HG03439 (cell line): ENCODE data around the gene DCST1.

ENCODE experiments used
- ATAC-seq: cut with Tn5 transposase; IDR thresholded peaks from one replicate; pipeline ENCODE4 v1.9.1; 2021; ENCODE audit warnings: mild to moderate bottlenecking, moderate library complexity; ENCODE audit not compliant: unreplicated experiment

Gene DCST1

DNA sequence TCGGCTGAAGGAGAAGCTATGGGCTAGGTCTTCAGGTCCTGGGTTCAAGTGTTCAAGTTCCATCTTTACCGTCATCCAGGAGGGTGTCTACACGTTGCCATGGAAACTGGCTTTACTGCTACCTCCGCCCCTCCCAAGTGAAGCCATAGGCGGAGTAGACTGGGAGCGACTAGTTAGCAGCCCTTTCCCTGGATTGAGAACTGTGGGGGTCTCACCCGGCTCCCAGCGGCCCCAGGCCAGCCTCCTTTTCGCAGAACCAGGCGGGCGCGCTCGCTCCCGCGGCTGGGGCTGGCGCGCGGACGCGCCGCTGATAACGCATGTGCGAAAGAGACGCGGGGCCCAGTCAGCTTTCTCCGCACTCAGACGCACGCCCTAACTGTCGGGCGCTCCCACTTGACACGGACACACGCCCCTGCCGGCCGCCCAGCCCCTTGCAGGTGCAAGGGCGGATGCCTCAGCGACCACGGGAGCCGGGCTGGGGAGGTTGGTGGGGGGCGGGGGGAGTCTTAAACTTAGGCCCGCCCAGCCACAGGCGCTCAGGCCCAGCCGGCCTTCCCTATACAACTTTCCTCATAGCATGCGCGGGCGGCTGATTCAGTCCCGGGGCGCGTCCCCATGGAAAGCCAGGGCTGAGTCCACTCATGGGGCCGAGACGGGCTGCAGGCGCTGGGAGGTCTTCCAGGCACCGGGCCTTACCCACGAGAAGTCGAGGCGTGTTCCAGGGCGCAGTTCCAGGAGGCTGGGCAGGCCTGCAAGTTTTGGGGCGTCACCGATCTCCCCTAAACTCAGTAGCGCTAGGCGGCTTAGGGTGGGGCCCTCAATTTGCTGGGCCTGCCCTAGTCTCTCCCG, 37.3 kb downstream of the DCST1 start:
- peak; percentile 63 for ATAC-seq

DNA sequence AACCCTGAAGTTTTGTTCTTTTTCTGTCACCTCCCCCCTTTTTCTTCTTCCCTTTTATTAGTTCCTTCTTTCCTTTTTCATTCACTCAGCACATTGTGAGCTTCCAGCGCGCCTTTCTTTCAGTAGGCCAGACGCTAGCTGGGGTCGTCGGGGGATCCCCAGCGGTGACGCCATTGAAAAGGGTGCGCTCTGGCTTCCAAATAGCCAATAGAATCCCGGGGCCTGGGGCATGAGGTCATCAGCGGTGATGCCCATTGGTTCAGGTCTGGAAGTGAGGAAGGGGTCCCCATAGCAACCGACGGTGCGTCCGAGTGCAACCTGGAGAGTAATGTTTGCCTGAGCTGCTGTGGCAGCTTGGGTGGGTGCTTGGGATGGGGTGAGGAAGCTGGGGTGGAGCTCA, 38.1 kb downstream of the DCST1 start:
- ATAC-seq = no peak

DNA sequence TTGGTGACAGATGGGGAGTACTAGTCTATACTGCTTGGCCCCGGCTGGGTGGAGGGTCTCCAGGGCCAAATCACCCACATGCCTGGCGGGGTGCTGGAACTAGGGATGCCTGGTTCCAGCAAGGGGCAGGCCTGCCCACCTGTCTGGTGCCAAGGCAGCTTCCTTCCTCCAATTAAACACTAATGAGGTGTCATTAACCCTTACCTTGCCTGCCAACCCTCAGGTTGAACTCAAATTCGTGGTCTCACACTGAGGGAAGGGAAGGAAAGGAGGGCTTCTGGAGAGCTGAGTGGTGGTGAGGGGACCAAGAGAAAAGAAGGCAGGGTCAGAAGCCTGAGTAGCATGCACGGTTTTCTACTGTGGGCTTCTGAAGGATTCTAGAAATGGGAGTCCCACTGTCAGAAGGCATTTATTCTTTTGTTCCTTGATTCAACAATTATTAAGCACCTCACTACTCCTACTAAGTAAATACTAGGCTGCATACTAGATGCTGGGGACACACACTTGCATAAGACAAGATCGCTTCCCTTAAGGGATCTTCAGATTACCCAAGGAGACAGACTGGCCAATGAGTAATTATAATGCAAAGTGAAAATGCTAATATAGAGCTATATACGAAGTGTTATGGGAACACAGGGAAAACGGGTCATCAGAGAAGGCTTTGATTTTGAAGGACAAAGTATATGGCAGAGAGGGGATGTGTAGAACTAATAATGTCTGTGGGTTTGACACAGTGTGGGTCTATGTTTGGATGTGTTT, 39.1 kb downstream of the DCST1 start:
- no peak for ATAC-seq

DNA sequence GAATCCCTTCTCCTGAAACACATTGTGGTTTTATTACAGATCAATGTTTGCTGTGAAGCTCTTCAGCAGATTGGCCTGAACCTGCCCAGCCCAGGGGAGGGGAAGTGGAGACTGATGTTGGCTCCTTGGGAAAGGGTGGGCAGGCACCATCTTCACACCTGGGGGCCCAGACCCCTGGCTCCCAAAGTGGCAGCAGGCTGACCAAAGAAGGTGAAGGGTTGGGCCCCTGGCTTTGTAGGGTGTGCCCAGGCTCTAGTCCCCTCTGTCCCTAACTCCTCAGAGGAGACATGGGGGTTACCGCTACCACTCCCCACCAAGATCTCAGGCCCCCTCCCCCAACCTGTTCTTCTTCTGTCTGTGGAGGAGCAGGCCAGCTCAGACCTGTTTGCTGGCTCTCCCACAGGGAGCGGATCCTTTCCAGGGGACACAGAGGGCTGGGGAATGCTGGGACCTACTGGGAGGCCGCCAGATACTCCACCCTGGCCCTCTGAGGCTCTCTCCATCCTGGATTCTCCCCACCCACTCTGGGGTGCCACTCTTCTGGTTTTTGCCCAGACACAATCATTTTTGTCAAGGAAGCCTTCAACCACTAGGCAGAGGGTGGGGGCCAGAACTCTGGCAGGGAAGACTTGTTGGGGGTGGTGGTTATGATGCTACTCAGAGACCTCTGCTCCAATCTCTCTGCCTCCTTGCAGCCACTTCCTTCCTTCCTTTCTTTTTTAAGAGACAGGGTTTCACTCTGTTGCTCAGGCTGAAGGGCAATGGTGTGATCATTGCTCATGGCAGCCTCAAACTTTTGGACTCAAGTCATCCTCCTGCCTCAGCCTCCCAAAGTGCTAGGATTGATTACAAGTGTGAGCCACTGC, 40.0 kb downstream of the DCST1 start:
- ATAC-seq = no peak

DNA sequence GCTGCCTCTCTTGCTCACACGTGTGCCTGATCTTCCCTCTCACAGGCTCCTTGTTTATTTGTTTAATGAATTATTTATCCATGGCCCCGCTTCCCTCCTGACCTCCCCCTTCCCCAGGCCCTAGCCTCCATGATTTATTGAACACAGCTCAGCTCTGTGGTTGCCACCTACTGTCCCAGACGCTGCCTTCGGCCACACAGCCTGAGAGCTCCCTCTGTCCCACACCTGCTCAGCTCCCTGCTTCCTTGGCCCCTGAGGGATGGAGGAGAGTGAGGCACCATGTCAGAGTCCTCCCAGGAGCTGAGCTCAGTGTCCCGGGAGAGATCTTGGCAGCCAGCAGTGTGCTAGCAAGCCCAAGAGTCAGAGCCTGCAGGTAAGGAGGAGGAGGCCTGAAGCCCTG, 41.9 kb downstream of the DCST1 start:
- ATAC-seq = no peak

DNA sequence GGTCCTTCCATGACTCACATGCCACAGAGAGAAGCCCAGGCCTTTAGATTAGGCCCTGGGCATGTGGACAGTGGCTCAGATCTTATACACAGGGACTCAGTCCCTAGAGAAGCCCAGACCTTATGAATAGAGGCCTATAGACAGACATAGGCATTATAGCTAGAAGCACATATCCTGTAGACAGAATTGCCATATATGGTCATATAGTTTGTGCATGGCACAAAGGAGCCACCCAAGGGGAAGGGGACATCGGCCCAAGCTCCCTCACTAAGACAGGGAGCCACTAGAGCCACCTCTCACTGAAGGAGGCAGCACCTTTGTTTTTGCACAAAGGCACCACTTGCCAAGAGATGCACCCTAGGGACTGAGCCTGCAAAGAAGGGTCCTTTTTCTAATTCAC, 42.7 kb downstream of the DCST1 start:
- no peak for ATAC-seq

DNA sequence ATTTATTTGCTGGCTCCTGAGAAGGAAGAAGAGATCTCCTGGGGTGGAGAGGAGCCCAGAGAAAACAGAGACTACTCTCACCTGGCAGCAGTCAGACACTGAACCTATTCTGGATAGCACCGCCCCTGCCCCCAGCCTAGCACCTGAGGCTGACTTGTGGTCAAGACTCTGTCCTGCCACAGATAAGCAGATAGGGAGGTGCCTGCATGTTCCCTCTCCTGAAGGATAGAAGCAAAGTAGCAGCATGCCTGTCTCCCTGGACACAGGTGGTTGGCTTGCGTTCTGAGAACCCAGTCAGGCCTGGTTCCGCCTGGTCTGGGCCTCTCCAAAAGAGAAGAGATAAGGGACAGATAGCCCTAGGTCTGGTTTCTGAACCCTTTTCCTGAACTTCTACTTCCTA, 43.7 kb downstream of the DCST1 start:
- no peak for ATAC-seq

DNA sequence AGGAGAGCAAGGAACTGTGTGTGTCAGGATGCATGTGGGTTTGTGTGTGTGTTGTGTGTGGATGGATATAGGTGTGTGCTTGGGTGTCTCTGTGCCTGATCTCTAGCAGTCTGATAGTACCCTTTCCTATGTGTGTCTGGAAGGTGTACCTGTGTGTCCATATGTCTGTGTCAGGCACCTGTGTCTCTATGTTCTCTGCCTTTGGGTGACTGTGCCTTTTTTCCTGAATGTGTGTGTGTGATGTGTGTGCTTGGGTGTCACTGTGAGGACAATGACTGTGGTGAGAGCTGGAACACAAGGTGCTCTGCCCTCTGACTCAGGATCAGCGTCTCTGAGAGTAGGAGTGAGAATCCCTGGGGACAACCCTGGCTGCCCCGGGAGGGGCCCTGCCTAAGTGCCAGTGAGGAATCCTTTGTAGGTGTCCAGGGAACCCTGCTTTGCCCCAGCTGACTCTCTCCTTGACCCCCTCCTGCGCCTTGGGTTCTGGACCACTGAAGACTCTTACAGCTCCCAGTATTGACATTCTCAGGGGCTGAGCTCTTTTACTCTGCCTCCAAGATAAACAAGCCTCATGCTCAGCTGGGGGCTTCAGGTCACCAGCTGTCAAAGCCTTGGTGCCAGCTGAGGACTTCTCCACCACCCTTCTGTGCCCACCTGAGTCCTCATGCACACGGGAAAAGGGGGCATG, 44.3 kb downstream of the DCST1 start:
- ATAC-seq = no peak

DNA sequence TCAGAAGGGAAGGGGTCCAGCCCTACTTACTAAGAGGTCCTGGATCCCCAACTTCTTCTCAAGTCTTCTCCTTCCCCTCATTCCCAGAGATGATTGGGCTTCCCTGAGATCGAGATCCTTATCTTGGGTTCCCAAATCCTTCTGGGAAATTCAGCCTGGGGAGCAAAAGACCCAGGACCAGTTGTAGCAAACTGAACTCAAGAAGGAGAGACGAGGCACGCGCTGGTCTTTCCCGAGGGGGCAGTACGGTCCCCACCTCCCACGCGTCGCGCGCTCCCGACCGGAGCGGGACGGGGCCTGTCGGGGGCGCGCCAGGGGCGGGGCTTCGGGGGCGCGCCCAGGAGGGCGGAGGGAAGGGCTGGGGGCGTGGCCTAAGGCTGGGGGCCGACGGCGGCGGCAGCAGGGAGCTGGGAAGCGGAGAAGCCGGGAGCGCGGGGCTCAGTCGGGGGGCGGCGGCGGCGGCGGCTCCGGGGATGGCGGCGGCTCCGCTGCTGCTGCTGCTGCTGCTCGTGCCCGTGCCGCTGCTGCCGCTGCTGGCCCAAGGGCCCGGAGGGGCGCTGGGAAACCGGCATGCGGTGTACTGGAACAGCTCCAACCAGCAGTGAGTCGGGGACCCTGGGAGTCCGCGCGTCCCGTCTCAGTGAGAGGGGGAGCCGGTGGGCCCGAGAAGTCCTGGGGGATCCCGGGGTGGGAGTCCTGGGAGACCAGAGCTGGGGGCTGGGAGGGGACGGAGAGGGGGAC, 45.0 kb downstream of the DCST1 start, which contains the start of gene EFNA3:
Gene EFNA3, plus strand, starts transcription at position 369 of the 741 bp plus-strand sequence. Its CDS starts 105 bp downstream, at position 474.
- ATAC-seq = no peak

DNA sequence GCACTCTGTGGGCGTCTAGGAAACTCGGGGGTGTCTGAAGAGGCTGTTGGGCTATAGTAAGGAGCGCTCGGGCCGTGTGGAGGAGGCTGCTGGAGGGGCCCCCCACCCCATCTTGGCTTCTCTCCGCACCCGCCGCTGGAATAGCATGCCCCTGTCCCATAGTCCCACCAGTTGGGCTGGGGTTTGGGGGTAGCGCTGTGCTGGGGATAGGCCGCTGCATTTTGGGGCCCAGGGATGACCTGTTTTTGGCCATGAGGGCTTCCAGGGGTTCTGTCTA, 45.5 kb downstream of the DCST1 start:
- no peak for ATAC-seq

DNA sequence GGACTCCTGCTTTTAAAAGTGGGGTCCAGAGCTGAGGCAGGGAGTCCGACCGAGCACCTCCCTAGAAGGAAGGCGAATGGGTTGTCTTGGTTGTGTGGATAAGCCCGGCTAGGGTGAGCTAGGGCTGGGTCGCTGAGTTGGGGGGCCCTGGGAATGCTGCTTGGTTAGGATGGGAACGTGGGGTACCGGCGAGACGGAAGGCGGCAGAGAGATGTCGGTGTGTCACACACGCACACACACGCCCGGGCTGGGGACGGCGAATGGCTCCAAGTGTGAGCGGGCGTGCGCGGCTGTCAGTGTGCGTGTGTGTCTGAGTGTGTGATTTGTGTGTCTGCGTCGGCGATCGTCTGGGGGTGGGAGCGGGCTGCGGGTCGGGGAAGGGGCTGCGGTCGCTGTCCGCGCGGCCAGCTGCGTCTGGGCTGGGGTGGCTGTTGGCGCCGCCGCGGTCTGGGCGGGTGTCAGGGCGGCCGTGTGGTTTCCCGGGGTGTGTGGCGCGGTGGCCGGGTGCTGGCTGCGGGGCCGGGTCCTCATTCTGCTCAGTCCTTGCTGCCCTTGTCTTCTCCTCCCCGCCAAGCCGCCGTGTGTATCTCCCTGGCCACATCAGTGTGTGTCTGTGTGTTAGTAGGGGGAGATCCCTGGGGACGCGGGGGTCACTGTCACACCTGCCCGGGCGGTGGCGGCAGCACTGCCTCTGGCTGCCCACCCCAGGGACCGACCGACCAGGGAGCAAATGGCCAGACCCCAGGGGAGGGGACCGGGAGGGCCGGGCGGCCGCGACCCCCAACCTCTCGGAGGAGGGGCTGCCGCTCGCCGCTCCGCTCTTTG, 46.1 kb downstream of the DCST1 start:
- ATAC-seq = no peak

DNA sequence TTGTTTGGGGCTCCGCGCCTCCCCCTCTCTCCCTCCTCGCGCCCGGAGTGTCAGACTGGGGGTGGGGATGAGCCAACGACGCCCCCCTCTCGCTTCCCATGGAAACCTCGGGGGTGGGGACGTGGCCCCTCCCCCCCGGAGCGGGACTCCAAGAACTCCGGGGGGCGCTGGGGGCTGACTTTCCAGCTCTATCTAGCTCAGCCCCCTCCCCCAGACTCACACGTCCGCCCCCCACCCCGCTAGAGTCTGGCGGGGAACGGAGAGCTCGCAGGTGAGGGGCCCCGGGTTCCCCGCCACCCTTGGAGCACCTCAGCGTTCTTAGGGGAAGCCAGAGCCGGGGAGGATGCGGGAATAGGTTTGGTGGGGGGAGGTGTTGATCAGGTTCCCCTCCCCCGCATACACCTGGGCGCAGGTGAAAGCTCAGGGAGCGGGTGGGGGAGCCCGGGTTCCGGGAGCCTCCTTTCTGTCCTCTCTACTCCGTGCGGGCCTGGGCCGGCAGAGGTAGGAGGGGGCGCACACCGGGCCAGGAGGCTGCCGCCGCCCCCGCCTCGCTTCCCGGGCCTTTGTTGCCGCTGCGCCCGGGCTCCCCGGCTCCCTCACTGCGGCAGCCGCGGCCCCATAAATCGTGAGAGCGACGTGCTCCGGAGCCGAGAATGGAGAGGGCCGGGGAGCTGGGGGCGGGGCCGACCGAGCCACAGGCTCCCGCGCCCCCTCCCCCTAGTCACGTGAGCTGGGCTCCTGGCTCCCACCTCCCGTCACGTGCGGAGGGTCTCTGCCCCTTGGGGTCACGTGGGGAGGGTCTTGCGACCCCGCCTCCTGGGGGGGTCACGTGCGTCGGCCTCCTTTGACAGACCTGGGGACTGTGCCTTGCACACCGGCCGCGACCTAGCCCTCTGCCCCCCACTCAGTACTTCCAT, 46.9 kb downstream of the DCST1 start:
- ATAC-seq = no peak

DNA sequence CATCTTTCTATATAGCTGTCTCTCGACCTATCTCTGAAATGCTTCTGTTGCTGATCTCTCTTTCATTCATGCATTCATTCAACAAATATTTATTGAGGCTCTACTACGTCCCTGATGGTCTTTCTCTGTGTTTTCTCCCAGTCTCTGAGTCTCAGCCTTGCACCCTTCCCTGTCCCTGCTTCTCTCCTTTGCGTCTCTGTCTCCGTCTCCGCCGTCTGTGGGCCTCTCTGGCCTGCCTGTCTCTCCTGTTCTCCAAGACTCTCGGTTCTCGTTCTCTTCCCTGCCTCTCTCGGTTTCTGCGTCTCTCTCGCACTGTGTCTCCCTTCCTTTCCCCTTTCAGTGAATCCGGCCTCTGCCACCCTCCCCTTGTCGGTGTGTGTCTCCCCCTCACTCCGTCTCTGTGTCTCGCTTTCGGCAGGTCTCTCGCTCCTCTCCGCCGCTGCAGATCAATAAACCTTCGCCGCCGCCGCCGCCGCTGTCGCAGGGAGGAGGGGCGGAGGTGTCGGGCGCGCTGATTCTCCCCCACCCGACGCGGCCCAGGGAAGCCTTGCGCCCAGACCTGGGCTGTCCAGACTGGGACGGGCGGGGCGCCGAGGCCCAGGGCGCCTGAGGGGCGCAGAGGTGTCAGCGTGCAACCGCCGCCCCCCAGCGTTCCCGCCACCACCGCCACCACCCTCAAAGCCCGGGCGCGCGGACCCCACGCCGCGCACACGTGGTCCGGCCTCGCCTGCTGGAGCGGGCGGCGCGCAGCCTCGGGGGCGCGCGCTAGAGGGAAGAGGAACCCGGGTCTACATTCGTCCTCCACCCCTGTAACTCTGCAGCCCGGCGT, 48.1 kb downstream of the DCST1 start:
- no peak for ATAC-seq

DNA sequence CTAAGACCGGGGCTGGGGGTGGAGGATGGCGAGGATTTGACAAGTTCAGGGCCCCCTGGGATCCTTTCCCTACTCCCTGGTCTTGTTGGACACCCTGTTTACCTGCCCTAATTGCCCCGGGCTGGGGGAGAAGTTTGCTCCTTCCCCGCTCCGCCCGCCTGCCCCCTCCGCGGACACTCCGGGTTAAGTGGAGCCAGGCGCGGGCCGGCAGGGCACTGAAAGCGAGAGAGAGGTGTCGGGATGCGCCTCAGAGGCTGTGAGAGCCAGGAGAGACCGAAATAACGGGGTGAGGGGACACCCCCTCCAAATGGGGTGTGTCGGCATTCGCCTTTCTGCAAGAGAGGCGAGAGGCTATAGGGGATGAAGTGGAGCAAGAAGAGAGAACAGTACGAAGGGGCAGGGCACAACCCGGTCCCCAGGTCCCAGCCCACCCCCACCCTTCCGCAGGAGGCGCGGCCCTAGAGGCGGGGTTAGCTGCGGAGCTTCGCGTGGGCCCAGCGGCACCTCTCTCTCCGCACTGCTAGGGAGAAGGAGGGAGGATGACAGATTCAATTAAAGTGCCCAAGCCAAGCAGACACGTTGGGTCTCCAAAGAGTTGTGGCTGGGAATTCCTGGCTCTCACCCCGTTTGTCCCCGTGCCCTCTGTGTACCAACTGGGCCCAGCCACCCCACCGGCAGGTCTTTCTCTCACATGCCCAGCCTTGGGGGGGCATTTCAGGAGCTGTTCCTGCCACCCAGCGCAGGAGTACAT, 48.9 kb downstream of the DCST1 start:
- ATAC-seq = no peak

DNA sequence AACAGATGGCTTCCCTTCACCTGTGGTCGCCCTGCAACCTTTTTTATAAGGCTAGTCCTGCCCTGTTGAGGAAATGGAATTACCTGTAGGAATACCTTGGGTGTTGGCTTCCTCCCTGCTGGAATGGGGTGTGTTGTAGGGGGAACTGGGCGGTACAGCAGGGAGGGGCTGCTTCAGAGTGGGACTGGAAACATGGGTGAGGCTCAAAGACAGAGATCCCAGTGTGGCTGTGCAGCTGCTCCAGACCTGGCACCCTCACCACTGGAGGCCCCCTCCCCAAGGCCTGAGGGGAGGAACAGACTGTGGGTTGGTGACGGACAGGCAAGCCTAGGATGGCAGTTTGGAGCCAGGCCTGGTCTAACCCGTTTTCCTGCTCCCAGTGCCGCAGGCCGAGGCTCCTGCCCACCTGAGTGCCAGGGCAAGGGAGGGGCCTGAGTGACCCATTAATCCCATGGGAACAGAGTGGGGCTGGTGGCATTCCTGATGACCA, 49.5 kb downstream of the DCST1 start:
- no peak for ATAC-seq

DNA sequence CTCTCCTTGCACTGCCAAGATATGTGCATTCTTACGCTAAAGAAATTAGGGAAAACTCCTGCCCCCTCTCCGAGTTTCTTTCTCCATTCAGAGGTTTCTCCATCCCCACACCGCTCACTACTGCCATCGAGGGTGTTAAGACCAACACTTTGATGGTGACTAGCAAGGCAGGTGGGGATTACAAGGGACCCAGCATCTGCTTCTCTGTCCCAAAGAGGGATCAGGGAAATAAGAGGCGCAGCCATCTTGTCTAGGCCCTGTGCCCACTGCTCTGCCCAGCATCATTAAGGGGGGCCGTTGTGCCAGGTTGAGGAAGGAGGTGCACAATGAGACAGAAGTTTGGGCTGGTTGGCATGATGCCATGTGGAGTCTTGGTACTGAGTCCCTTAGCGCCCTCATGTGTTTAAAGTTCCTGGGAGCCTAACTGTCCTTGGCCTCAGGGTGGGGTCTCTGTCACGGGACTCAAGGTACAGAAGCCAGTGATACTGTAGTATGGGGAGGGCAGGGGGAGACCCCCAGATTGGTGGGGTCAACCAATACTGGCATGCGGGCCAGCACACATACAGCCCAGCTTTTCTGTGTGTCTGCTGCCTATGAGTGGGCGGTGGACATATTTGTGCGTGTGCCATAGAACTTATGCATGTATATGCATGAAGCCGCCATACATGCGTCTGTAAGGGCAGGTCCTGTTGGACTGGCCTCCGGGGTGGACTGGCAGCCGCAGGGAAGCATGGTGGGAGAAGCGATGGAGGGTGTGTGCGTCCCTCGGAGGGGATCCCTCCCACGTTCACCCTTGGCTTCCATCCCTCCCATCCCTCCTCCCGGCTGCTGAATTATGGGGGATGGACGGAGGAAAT, 50.5 kb downstream of the DCST1 start:
- ATAC-seq = peak; percentile 3
